ENCODE measurements around the gene CLTCL1. TPM values are rescaled to one million over a fixed set of nuclear protein-coding genes. Genes with fewer than 3 reads are reported as not detected.
"Not testable (repeated sequence)": the region's sequence is repeated elsewhere in the genome, so short reads cannot be mapped to it uniquely, and the experiment has no call there.

Gene CLTCL1
- total RNA-seq, 6 experiments from 2014 or later: 3.5 to 6.6 (median 5.7) TPM

- WGBS (ENCODE audit: insufficient coverage, low coverage, low lambda C conversion rate, missing lambda C conversion rate): 83% methylated on average over 5 of the region's 9 CpGs
- DNase-seq (no peak), ATAC-seq (no peak)
- TF ChIP-seq, protein P1, sequence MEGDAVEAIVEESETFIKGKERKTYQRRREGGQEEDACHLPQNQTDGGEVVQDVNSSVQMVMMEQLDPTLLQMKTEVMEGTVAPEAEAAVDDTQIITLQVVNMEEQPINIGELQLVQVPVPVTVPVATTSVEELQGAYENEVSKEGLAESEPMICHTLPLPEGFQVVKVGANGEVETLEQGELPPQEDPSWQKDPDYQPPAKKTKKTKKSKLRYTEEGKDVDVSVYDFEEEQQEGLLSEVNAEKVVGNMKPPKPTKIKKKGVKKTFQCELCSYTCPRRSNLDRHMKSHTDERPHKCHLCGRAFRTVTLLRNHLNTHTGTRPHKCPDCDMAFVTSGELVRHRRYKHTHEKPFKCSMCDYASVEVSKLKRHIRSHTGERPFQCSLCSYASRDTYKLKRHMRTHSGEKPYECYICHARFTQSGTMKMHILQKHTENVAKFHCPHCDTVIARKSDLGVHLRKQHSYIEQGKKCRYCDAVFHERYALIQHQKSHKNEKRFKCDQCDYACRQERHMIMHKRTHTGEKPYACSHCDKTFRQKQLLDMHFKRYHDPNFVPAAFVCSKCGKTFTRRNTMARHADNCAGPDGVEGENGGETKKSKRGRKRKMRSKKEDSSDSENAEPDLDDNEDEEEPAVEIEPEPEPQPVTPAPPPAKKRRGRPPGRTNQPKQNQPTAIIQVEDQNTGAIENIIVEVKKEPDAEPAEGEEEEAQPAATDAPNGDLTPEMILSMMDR (IDR thresholded peaks at IDR 0.05): no peak
- TF ChIP-seq POLR2A (IDR thresholded peaks at IDR 0.05): no peak
- H3K4me1 ChIP-seq: no peaks in the 10 kb centered on the region
- H3K4me3 ChIP-seq: no peak overlapping the region
- H3K36me3 ChIP-seq: no peaks in the 10 kb centered on the region
- H3K9me3 ChIP-seq: no peaks in the 10 kb centered on the region
- no peaks in the 10 kb centered on the region for H3K27me3 ChIP-seq
- intact Hi-C loops (cut with DNase I): no loop called here
- H3K27ac ChIP-seq: no peak overlapping the region
Measured at GRCh38 chr22:19207401-19207808, 84.1 kb downstream of the CLTCL1 start.

- no peaks in the 10 kb centered on the region for H3K36me3 ChIP-seq
- intact Hi-C loops (cut with DNase I): no loop called here
- TF ChIP-seq, protein P1 (IDR thresholded peaks at IDR 0.05): no peak
- no peak for TF ChIP-seq POLR2A (IDR thresholded peaks at IDR 0.05)
- no peaks in the 10 kb centered on the region for H3K27me3 ChIP-seq
- 87% methylated on average over 4 of the region's 6 CpGs for WGBS (ENCODE audit: insufficient coverage, low coverage, low lambda C conversion rate, missing lambda C conversion rate)
- H3K4me3 ChIP-seq: no peak overlapping the region
- DNase-seq (no peak), ATAC-seq (no peak)
- H3K4me1 ChIP-seq: no peaks in the 10 kb centered on the region
- H3K9me3 ChIP-seq: no peaks in the 10 kb centered on the region
- H3K27ac ChIP-seq: no peak overlapping the region
Measured at GRCh38 chr22:19206287-19206686, 85.2 kb downstream of the CLTCL1 start.

DNA sequence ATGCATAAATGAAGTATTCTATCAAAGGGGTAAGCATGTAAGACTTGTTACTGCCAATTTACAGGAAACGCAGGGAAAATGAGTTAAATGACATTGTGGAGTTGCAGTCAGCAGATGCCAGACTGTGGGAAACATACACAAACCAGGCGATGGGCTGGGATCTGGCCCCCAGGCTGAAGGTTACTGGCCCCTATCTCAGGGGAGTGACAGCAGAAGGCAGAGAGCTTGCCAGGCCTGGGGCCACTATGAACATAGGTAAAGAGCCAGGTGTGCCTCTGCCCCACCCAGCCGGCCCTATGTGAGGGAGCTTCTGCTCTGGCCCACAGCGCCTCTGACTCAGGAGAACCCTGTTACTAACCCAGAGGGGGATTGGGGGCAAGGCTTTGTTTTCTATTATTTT lies 86.9 kb downstream of the CLTCL1 start:
- 87% methylated on average over 3 of the region's 4 CpGs for WGBS (ENCODE audit: insufficient coverage, low coverage, low lambda C conversion rate, missing lambda C conversion rate)
- H3K9me3 ChIP-seq: no peaks in the 10 kb centered on the region

GRCh38 chr22:19203834-19204233 lies 87.7 kb downstream of the CLTCL1 start:
- H3K27me3 ChIP-seq: no peaks in the 10 kb centered on the region
- no peaks in the 10 kb centered on the region for H3K36me3 ChIP-seq
- 96% methylated on average over 6 of the region's 8 CpGs for WGBS (ENCODE audit: insufficient coverage, low coverage, low lambda C conversion rate, missing lambda C conversion rate)
- H3K4me3 ChIP-seq: no peak overlapping the region
- DNase-seq (no peak), ATAC-seq (peak in 1 of 4 donors; percentile 21)
- H3K9me3 ChIP-seq: no peaks in the 10 kb centered on the region
- H3K27ac ChIP-seq: no peak overlapping the region
- H3K4me1 ChIP-seq: no peaks in the 10 kb centered on the region
- intact Hi-C loops (cut with DNase I): no loop called here
- TF ChIP-seq, protein P1 (IDR thresholded peaks at IDR 0.05): no peak
- no peak for TF ChIP-seq POLR2A (IDR thresholded peaks at IDR 0.05)

More for the DNA sequence above, 86.9 kb downstream of the CLTCL1 start:
- ATAC-seq (no peak), DNase-seq (no peak)
- intact Hi-C loops (cut with DNase I): no loop called here
- no peak overlapping the region for H3K27ac ChIP-seq
- no peaks in the 10 kb centered on the region for H3K36me3 ChIP-seq
- no peaks in the 10 kb centered on the region for H3K4me1 ChIP-seq
- no peak overlapping the region for H3K4me3 ChIP-seq
- TF ChIP-seq POLR2A (IDR thresholded peaks at IDR 0.05): no peak
- TF ChIP-seq, protein P1 (IDR thresholded peaks at IDR 0.05): no peak
- H3K27me3 ChIP-seq: no peaks in the 10 kb centered on the region

DNA sequence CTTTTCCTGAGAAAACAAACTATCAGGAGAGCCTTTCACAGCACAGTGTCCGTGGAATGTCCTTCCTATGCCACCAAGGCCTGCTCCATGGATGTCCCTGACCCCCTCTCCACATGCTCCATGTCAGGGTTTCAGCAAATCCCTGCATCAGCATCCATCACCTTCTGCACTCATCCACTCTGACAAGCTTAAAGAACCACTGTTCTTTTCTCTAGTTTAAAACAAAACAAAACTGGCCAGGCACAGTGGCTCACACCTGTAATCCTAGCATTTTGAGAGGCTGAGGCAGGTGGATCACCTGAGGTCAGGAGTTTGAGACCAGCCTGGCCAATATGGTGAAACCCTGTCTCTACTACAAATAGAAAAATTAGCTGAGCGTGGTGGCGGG lies 88.7 kb downstream of the CLTCL1 start:
- intact Hi-C loops (cut with DNase I); H3K27me3 ChIP-seq; H3K4me3 ChIP-seq; ATAC-seq; H3K36me3 ChIP-seq; H3K4me1 ChIP-seq; H3K27ac ChIP-seq; H3K9me3 ChIP-seq; DNase-seq: not testable (repeated sequence)
- WGBS (ENCODE audit: insufficient coverage, low coverage, low lambda C conversion rate, missing lambda C conversion rate): 88% methylated on average over 3 of the region's 3 CpGs

All from right lobe of liver (tissue), 6 donors.